Mucosa of stomach (tissue), 1 donor: ENCODE results near the gene CANT1.

Source experiments
- H3K27me3 ChIP-seq: one replicate; pipeline ENCODE4 v1.7.0; 2013; ENCODE audit warnings: mild to moderate bottlenecking, low read length; ENCODE audit not compliant: control insufficient read depth, insufficient read depth
- H3K36me3 ChIP-seq: one replicate; pipeline ENCODE4 v1.7.0; 2013; ENCODE audit warnings: low read length; ENCODE audit not compliant: control insufficient read depth, insufficient read depth
- H3K4me1 ChIP-seq: one replicate; pipeline ENCODE4 v1.7.0; 2013; ENCODE audit warnings: mild to moderate bottlenecking, low read length; ENCODE audit not compliant: control insufficient read depth, insufficient read depth
- H3K4me3 ChIP-seq: one replicate; pipeline ENCODE4 v1.7.0; 2013; ENCODE audit warnings: low read length
- H3K9ac ChIP-seq: one replicate; pipeline ENCODE4 v1.7.0; 2013; ENCODE audit warnings: mild to moderate bottlenecking, low read length, moderate library complexity
- H3K9me3 ChIP-seq: one replicate; pipeline ENCODE4 v1.7.0; 2013; ENCODE audit warnings: mild to moderate bottlenecking, low read length, moderate library complexity; ENCODE audit not compliant: control insufficient read depth
- donor health status: Pancreatic carcinoma.

The CANT1 gene

DNA sequence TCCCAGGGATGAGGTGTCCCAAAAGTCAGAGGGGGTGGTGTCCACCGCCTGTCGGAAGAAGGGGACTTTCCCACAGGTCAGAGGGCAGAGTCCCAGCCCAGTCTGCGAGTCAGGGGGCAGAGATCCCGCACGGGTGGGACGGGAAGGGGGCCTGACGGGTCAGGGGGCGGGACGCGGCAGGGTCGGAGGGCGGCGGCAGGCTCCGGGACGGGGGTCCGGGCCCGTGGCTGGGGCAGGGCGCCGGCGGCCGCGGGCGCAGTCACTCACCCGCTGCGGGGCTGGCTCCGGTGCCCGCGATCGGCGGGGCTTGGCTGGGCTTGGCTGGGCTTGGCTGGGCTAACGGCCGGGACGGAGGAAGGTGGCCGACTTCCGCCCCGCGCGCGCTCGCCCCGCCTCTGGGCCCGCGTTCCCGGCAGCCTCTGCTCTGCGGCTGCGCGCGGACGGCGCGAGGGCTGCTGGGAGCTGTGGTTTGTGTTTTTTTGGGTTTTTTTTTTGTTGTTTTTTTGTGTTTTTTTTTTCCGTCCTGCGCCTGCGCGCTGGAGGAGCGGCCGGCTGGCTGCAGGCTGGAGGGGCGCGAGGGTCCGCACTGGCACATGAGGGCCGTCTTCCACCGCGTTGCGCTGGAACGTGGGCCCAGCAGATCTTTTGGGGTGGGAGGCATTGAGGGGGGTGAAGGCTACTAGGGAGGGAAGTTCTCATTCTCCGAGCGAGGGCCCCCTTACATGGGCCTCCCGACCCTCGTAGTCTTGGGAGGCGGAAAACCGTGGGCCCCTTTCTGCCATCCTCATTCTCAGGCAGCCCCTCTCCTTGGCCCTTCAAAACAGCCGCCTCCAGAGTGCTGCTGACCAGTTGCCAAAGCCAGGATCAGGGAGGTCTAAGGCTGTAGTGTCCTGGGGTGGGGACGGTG is at the start of gene CANT1:
Gene CANT1, minus strand, starts transcription at position 368 of the 907 bp plus-strand sequence. CDS start 12,142 bp downstream, outside the sequence.
- H3K9me3 ChIP-seq: no peaks in the 10 kb centered on the region
- no peaks in the 10 kb centered on the region for H3K36me3 ChIP-seq
- peak within 1 kb of the TSS; percentile 78 for H3K9ac ChIP-seq
- H3K4me3 ChIP-seq: peak within 1 kb of the TSS; percentile 63
- H3K4me1 ChIP-seq: peaks cover 42% of the 10 kb centered on the region
- no peaks in the 10 kb centered on the region for H3K27me3 ChIP-seq

- Histone ChIP-seq H3K36me3 (no peaks in the 10 kb centered on the region), H3K9me3 (no peaks in the 10 kb centered on the region), H3K4me3 (no peak overlapping the region), H3K9ac (no peak overlapping the region), H3K27me3 (no peaks in the 10 kb centered on the region), H3K4me1 (no peaks in the 10 kb centered on the region)
Measured at GRCh38 chr17:79057737-79058385, 48.3 kb upstream of the CANT1 start.

- H3K36me3 ChIP-seq: no peaks in the 10 kb centered on the region
- no peaks in the 10 kb centered on the region for H3K4me1 ChIP-seq
- H3K4me3 ChIP-seq: no peak overlapping the region
- H3K9me3 ChIP-seq: no peaks in the 10 kb centered on the region
- no peak overlapping the region for H3K9ac ChIP-seq
- H3K27me3 ChIP-seq: peaks cover 6% of the 10 kb centered on the region
Measured at GRCh38 chr17:79055197-79055596, 45.6 kb upstream of the CANT1 start.

DNA sequence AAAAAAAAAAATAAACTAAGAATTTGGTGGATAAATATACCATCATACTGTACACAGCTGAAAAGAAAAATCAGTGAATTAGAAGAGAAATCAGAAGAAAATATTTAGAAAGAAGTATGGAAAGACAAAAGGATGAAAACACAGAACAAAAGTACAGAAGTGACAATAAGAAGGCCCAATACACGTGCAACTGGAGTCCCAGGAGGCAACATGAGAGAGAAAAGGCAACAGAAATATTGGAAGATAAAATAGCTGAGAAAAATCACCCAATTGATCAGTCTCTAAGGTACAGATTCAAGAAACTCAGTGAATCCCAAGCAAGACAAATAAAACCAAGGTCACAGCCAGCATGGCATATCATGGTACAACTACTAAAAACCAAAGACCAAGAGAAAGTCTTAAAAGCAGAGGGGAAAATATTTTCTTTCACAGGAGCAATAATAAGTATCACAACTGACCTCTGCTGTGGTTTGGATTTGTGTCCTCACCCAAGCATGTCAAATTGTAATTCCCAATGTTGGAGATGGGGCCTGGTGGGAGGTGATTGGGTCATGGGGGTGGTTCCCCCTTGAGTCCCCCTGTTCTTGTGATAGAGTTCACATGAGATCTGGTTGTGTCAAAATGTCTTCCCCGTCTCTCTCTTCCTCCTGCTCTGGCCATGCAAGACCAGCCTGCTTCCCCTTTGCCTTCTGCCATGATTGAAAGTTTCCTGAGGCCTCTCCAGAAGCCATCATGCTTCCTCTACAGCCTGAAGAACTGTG is 44.8 kb upstream of the CANT1 start:
- Histone ChIP-seq H3K4me3 (no peak overlapping the region), H3K9ac (no peak overlapping the region), H3K36me3 (no peaks in the 10 kb centered on the region), H3K27me3 (peaks cover 6% of the 10 kb centered on the region), H3K9me3 (no peaks in the 10 kb centered on the region), H3K4me1 (no peaks in the 10 kb centered on the region)

DNA sequence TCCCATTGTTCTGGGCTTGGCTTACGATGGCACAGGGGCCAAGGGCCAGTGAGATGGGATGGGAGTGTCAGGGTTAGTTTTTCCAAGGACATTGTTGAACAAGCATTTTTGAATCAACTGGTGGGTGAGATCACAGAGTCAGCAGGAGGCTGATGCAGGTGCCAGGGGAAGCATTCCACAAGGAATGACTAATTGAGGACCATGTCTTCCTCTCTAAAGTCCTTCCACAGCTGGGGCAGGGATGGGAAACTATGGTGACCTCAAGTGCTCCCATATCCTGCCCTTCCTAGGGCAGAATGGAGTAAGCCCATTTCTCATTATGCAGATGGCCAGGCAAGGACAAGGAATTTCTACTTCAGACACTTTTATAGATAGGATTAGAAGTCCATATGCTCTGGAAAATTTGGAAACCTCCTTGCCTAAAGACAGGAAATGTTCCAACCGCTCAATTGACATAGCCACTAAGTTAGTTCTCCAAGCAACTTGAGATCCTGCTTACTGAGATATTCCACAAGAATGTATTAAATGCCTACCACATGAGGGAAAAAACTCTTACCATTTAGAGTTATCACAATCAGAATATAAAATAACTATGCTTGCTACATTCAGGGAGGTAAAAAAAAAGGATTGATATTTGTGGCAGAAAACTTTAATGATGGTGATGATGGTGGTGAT is 43.8 kb upstream of the CANT1 start:
- Histone ChIP-seq H3K4me1 (no peaks in the 10 kb centered on the region), H3K9me3 (no peaks in the 10 kb centered on the region), H3K27me3 (peaks cover 15% of the 10 kb centered on the region), H3K36me3 (no peaks in the 10 kb centered on the region), H3K4me3 (no peak overlapping the region), H3K9ac (no peak overlapping the region)

GRCh38 chr17:79052131-79052530 is 42.6 kb upstream of the CANT1 start:
- no peak overlapping the region for H3K4me3 ChIP-seq
- no peaks in the 10 kb centered on the region for H3K4me1 ChIP-seq
- no peaks in the 10 kb centered on the region for H3K36me3 ChIP-seq
- no peak overlapping the region for H3K9ac ChIP-seq
- no peaks in the 10 kb centered on the region for H3K9me3 ChIP-seq
- peaks cover 15% of the 10 kb centered on the region for H3K27me3 ChIP-seq

- Histone ChIP-seq H3K9me3 (no peaks in the 10 kb centered on the region), H3K4me3 (no peak overlapping the region), H3K9ac (no peak overlapping the region), H3K27me3 (peaks cover 15% of the 10 kb centered on the region), H3K36me3 (no peaks in the 10 kb centered on the region), H3K4me1 (no peaks in the 10 kb centered on the region)
Measured at GRCh38 chr17:79051306-79051705, 41.7 kb upstream of the CANT1 start.

GRCh38 chr17:79050551-79050950 is 41.0 kb upstream of the CANT1 start:
- H3K27me3 ChIP-seq: peaks cover 15% of the 10 kb centered on the region
- no peaks in the 10 kb centered on the region for H3K4me1 ChIP-seq
- no peaks in the 10 kb centered on the region for H3K9me3 ChIP-seq
- H3K9ac ChIP-seq: no peak overlapping the region
- no peak overlapping the region for H3K4me3 ChIP-seq
- H3K36me3 ChIP-seq: no peaks in the 10 kb centered on the region

GRCh38 chr17:79049821-79050220 is 40.3 kb upstream of the CANT1 start:
- H3K9me3 ChIP-seq: no peaks in the 10 kb centered on the region
- no peaks in the 10 kb centered on the region for H3K36me3 ChIP-seq

DNA sequence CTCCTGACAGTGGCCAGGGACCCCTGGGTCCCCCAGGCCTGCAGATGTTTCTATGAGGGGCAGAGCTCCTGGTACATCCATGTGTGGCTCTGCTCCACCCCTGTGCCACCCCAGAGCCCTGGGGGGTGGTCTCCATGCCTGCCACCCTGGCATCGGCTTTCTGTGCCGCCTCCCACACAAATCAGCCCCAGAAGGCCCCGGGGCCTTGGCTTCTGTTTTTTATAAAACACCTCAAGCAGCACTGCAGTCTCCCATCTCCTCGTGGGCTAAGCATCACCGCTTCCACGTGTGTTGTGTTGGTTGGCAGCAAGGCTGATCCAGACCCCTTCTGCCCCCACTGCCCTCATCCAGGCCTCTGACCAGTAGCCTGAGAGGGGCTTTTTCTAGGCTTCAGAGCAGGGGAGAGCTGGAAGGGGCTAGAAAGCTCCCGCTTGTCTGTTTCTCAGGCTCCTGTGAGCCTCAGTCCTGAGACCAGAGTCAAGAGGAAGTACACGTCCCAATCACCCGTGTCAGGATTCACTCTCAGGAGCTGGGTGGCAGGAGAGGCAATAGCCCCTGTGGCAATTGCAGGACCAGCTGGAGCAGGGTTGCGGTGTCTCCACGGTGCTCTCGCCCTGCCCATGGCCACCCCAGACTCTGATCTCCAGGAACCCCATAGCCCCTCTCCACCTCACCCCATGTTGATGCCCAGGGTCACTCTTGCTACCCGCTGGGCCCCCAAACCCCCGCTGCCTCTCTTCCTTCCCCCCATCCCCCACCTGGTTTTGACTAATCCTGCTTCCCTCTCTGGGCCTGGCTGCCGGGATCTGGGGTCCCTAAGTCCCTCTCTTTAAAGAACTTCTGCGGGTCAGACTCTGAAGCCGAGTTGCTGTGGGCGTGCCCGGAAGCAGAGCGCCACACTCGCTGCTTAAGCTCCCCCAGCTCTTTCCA is 39.5 kb upstream of the CANT1 start:
- Histone ChIP-seq H3K4me3 (no peak overlapping the region), H3K9me3 (no peaks in the 10 kb centered on the region), H3K27me3 (peaks cover 15% of the 10 kb centered on the region), H3K4me1 (no peaks in the 10 kb centered on the region), H3K36me3 (no peaks in the 10 kb centered on the region), H3K9ac (no peak overlapping the region)

More at GRCh38 chr17:79049821-79050220, 40.3 kb upstream of the CANT1 start:
- Histone ChIP-seq H3K27me3 (peaks cover 15% of the 10 kb centered on the region), H3K4me1 (no peaks in the 10 kb centered on the region), H3K9ac (no peak overlapping the region), H3K4me3 (no peak overlapping the region)
